Natural killer cell (primary cell): ENCODE results near the gene FGFRL1. TPM values are rescaled to one million over a fixed set of nuclear protein-coding genes. Genes with fewer than 3 reads are reported as not detected.

Experiments used
- ATAC-seq, 3 donors: fragments of 150-1000 bp in 2 of 3; fragments of 200-7000 bp in 1 of 3; cut with Tn5 transposase; 1 replicate in 1 of 3; 2 replicates in 2 of 3; pipeline ENCODE4 v1.10.0; 2021; ENCODE audit warnings: mild to moderate bottlenecking in 2 of 3, moderate library complexity in 2 of 3
- DNase-seq, 2 donors: peaks; one replicate each; pipeline versions ENCODE4 v3.0.0 to v3.0.0-alpha.2; 2013 to 2021; ENCODE audit warnings: mixed read lengths in 1 of 2
- H3K27ac ChIP-seq: one replicate; pipeline ENCODE4 v1.5.1; 2013; ENCODE audit warnings: mild to moderate bottlenecking, low read length
- H3K27me3 ChIP-seq: one replicate; pipeline ENCODE4 v1.6.1; 2013; ENCODE audit warnings: low read length; ENCODE audit not compliant: control insufficient read depth, insufficient read depth
- H3K36me3 ChIP-seq: one replicate; pipeline ENCODE4 v1.6.1; 2013; ENCODE audit warnings: low read length; ENCODE audit not compliant: control insufficient read depth, insufficient read depth
- H3K4me1 ChIP-seq: one replicate; pipeline ENCODE4 v1.6.1; 2013; ENCODE audit warnings: low read length; ENCODE audit not compliant: control insufficient read depth, insufficient read depth
- H3K4me3 ChIP-seq: one replicate; pipeline ENCODE4 v1.5.1; 2013; ENCODE audit warnings: low read length
- H3K9me3 ChIP-seq: one replicate; pipeline ENCODE4 v1.6.1; 2013; ENCODE audit warnings: low read length; ENCODE audit not compliant: control insufficient read depth, insufficient read depth
- H3K27ac Mint-ChIP-seq, 2 donors: one replicate each; pipeline ENCODE4 v1.8.0; 2022; ENCODE audit warnings: mild to moderate bottlenecking in 2 of 2, mixed read lengths in 2 of 2, moderate library complexity in 1 of 2
- H3K27me3 Mint-ChIP-seq, 2 donors: one replicate each; pipeline ENCODE4 v1.8.0; 2022; ENCODE audit warnings: low read depth in 2 of 2, mixed read lengths in 2 of 2
- H3K36me3 Mint-ChIP-seq: one replicate; pipeline ENCODE4 v1.8.0; 2022; ENCODE audit warnings: mixed read lengths
- H3K4me1 Mint-ChIP-seq, 2 donors: one replicate each; pipeline ENCODE4 v1.8.0; 2022; ENCODE audit warnings: mixed read lengths in 2 of 2
- H3K4me3 Mint-ChIP-seq: one replicate; pipeline ENCODE4 v1.8.0; 2022; ENCODE audit warnings: mild to moderate bottlenecking, moderate library complexity, mixed read lengths
- H3K9me3 Mint-ChIP-seq, 2 donors: one replicate each; pipeline ENCODE4 v1.8.0; 2022; ENCODE audit warnings: mixed read lengths in 2 of 2
- WGBS: methylation state at CpG from one replicate; pipeline ENCODE4 v1.1.7; 2013; ENCODE audit warnings: missing lambda C conversion rate; ENCODE audit not compliant: insufficient coverage; 5-methylcytosine and 5-hydroxymethylcytosine counted together
- intact Hi-C: fragments of 100-400 bp; cut with micrococcal nuclease; formaldehyde crosslinking; loops from one replicate; pipeline ENCODE4 v1.14.2; 2022
- total RNA-seq, 4 donors: library from RNA; stranded (reverse); fragments of 120-200 nt in 1 of 4; gene quantifications; one replicate each; pipeline versions ENCODE4 v1.2.3 to v1.2.4, GENCODE V29; 2013 to 2022
- TF ChIP-seq, protein P1 (sequence below): fragments of 200-600 bp; IDR thresholded peaks from one replicate; pipeline ENCODE4 v1.8.0; 2022; ENCODE audit warnings: antibody characterized with exemption

The FGFRL1 gene
- total RNA-seq, 3 donors from 2014 or later (not counting 1 experiment from before 2014, with no cell fraction given): 28.0 to 39.8 (median 32.5) TPM

DNA sequence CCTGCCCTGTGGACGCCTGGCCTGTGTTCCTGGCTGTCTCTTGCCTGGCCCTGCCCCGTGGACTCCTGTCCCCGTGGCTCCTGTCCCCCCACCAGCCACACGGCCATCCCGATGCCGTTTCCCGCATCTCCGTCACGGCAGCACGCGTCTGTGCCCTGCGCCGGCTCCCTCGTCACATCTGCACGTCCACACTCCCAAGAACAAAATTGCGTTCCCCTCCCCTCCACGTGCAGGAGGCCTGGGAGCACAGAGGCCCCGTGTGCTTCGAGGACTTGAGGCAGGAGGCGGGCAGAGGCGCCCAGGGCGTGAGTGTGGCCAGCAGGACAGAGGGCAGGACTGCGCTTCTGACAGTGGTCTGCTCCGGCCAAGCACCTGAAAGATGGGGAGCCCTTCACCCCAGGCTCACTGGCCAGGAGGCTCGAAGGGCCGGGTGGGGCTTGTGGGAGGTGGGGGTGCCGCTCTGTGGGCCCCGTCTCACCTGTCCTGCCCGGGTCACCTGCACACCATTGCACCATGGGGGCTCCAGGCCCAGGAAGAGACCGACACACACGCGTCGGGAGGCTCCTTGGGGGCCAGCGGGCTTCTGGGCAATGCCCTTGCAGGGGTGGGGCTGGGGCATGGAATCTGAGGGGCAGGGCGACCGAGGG lies 17.3 kb downstream of the FGFRL1 start:
- Histone ChIP-seq H3K36me3 (no peaks in the 10 kb centered on the region), H3K4me3 (no peak overlapping the region), H3K4me1 (no peaks in the 10 kb centered on the region), H3K27ac (no peak overlapping the region), H3K27me3 (no peaks in the 10 kb centered on the region), H3K9me3 (no peaks in the 10 kb centered on the region)
- WGBS: 86% methylated on average over 36 of the region's 36 CpGs
- no peaks in the 10 kb centered on the region for H3K4me1 Mint-ChIP-seq
- no peak overlapping the region for H3K27ac Mint-ChIP-seq
- no peak overlapping the region for H3K4me3 Mint-ChIP-seq
- ATAC-seq (no peak), DNase-seq (no peak)
- H3K36me3 Mint-ChIP-seq: no peaks in the 10 kb centered on the region
- no peaks in the 10 kb centered on the region for H3K9me3 Mint-ChIP-seq
- TF ChIP-seq, protein P1, sequence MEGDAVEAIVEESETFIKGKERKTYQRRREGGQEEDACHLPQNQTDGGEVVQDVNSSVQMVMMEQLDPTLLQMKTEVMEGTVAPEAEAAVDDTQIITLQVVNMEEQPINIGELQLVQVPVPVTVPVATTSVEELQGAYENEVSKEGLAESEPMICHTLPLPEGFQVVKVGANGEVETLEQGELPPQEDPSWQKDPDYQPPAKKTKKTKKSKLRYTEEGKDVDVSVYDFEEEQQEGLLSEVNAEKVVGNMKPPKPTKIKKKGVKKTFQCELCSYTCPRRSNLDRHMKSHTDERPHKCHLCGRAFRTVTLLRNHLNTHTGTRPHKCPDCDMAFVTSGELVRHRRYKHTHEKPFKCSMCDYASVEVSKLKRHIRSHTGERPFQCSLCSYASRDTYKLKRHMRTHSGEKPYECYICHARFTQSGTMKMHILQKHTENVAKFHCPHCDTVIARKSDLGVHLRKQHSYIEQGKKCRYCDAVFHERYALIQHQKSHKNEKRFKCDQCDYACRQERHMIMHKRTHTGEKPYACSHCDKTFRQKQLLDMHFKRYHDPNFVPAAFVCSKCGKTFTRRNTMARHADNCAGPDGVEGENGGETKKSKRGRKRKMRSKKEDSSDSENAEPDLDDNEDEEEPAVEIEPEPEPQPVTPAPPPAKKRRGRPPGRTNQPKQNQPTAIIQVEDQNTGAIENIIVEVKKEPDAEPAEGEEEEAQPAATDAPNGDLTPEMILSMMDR: no peak
- no peaks in the 10 kb centered on the region for H3K27me3 Mint-ChIP-seq
- intact Hi-C loops: no loop called here

DNA sequence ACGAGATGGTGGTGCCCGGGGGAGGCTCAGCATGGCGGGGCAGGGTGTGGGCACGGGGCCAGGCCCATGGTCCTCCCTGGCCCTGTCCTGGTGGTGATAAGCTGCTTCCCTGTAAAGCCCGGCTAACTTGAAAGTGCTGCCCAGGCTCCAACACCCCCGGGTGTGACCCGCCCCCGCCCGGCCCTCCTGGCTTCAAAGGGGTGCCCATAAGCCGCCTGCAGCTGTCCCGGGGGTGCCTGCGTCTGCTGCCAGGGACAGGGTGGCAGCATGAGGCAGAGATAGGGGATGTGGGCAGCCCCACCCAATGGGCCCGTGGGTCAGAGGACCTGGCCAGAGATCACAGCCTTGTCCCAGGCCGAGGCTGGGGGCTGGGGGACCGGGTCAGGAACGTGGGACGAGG lies 18.1 kb downstream of the FGFRL1 start:
- H3K4me1 Mint-ChIP-seq: no peaks in the 10 kb centered on the region
- H3K36me3 Mint-ChIP-seq: no peaks in the 10 kb centered on the region
- H3K36me3 ChIP-seq: no peaks in the 10 kb centered on the region
- H3K4me1 ChIP-seq: no peaks in the 10 kb centered on the region
- no peak for DNase-seq
- no peaks in the 10 kb centered on the region for H3K9me3 ChIP-seq
- no peak overlapping the region for H3K4me3 Mint-ChIP-seq
- H3K27me3 Mint-ChIP-seq: no peaks in the 10 kb centered on the region
- no peak overlapping the region for H3K4me3 ChIP-seq
- no peak overlapping the region for H3K27ac Mint-ChIP-seq
- no peak overlapping the region for H3K27ac ChIP-seq
- TF ChIP-seq, protein P1: no peak
- intact Hi-C loops: no loop called here
- no peaks in the 10 kb centered on the region for H3K27me3 ChIP-seq
- no peak for ATAC-seq
- WGBS: 75% methylated on average over 17 of the region's 17 CpGs
- H3K9me3 Mint-ChIP-seq: no peaks in the 10 kb centered on the region

DNA sequence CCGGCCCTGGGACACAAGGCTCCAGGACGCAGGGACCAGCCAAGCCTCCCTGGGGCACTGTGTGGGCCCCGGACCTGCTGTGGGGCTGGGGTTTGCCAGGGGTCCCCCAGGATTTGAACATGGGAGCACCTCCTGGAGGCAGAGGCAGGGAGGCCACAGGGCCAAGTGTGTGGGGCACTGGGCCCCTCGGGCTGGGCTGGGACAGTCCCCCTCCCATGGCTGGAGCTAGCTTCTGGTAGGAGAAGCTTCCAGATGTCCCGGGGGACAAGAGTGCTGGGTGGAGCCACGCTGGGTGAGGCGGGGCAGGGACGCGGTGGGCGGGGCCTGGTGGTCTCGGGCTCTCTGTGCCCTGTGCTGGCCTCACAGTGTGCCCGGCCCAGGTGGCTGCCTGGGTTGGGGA lies 18.6 kb downstream of the FGFRL1 start:
- Mint-ChIP-seq H3K36me3 (no peaks in the 10 kb centered on the region), H3K4me3 (no peak overlapping the region), H3K27ac (no peak overlapping the region), H3K9me3 (no peaks in the 10 kb centered on the region), H3K4me1 (no peaks in the 10 kb centered on the region), H3K27me3 (no peaks in the 10 kb centered on the region)
- 81% methylated on average over 12 of the region's 12 CpGs for WGBS
- Histone ChIP-seq H3K27ac (no peak overlapping the region), H3K36me3 (no peaks in the 10 kb centered on the region), H3K27me3 (no peaks in the 10 kb centered on the region), H3K4me1 (no peaks in the 10 kb centered on the region), H3K4me3 (no peak overlapping the region), H3K9me3 (no peaks in the 10 kb centered on the region)
- intact Hi-C loops: no loop called here
- DNase-seq (no peak), ATAC-seq (no peak)
- TF ChIP-seq, protein P1: no peak

DNA sequence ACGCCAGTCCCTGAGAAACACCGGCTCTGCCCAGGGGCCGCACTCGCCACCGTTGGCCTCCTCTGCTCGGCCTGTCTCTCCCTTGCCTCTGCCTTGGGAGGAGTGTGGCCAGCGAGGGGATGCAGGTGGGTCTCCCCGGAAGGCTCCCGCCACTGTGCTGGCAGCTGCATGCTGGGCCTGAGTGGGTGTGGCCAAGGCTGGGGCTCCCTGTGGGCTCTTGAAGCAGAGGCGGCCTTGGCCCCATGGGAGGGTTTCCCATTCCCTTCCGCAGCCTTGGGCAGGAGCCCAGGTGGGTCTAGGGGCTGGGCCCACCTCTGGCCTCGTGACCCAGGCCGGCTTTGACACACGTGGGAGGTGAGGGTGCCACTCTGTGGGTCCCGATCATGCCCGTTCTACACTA lies 19.1 kb downstream of the FGFRL1 start:
- Histone ChIP-seq H3K4me3 (no peak overlapping the region), H3K36me3 (no peaks in the 10 kb centered on the region), H3K4me1 (no peaks in the 10 kb centered on the region), H3K27me3 (no peaks in the 10 kb centered on the region), H3K9me3 (no peaks in the 10 kb centered on the region), H3K27ac (no peak overlapping the region)
- Mint-ChIP-seq H3K27ac (no peak overlapping the region), H3K9me3 (no peaks in the 10 kb centered on the region), H3K4me1 (no peaks in the 10 kb centered on the region), H3K27me3 (no peaks in the 10 kb centered on the region), H3K36me3 (no peaks in the 10 kb centered on the region), H3K4me3 (no peak overlapping the region)
- intact Hi-C loops: no loop called here
- TF ChIP-seq, protein P1: no peak
- DNase-seq (no peak), ATAC-seq (no peak)
- 77% methylated on average over 16 of the region's 16 CpGs for WGBS
